Glutamatergic neuron (in vitro differentiated cells): ENCODE results near the gene DNAJB6. TPM values are rescaled to one million over a fixed set of nuclear protein-coding genes. Genes with fewer than 3 reads are reported as not detected.
"Not testable (repeated sequence)": the region's sequence is repeated elsewhere in the genome, so short reads cannot be mapped to it uniquely, and the experiment has no call there.

Experiments
- DNase-seq: peaks from one replicate; pipeline ENCODE4 v3.0.0; 2022
- H3K27ac Mint-ChIP-seq: one replicate; pipeline ENCODE4 v1.8.0; 2020; ENCODE audit warnings: mild to moderate bottlenecking, mixed read lengths, inconsistent platforms; ENCODE audit not compliant: unreplicated experiment
- H3K27me3 Mint-ChIP-seq: one replicate; pipeline ENCODE4 v1.8.0; 2020; ENCODE audit warnings: mild to moderate bottlenecking, moderate library complexity, mixed read lengths, inconsistent platforms; ENCODE audit not compliant: unreplicated experiment
- H3K36me3 Mint-ChIP-seq: one replicate; pipeline ENCODE4 v1.8.0; 2020; ENCODE audit warnings: mild to moderate bottlenecking, mixed read lengths, inconsistent platforms; ENCODE audit not compliant: unreplicated experiment
- H3K4me1 Mint-ChIP-seq: one replicate; pipeline ENCODE4 v1.8.0; 2020; ENCODE audit warnings: mild to moderate bottlenecking, low read depth, mixed read lengths, inconsistent platforms; ENCODE audit not compliant: unreplicated experiment
- H3K4me3 Mint-ChIP-seq: one replicate; pipeline ENCODE4 v1.8.0; 2020; ENCODE audit warnings: mild to moderate bottlenecking, mixed read lengths, inconsistent platforms; ENCODE audit not compliant: unreplicated experiment
- H3K9me3 Mint-ChIP-seq: one replicate; pipeline ENCODE4 v1.8.0; 2020; ENCODE audit warnings: mild to moderate bottlenecking, moderate library complexity, mixed read lengths, inconsistent platforms; ENCODE audit not compliant: unreplicated experiment
- CTCF ChIP-seq: fragments of 200-600 bp; sonication (generic); IDR thresholded peaks from one replicate; pipeline ENCODE4 v1.5.0; 2021; ENCODE audit not compliant: partially characterized antibody, unreplicated experiment
- total RNA-seq: library from RNA; stranded (reverse); fragmentation: NEBNext Ultra II Directional; extraction: Animal tissue kit (Norgen Biotek cat#: 25700); gene quantifications from one replicate; pipeline ENCODE4 v1.2.1, GENCODE V29; 2021; ENCODE audit not compliant: unreplicated experiment

The DNAJB6 gene
- total RNA-seq, 1 donor from 2014 or later, result 120 TPM

GRCh38 chr7:157446322-157446721, 109.5 kb downstream of the DNAJB6 start:
- Mint-ChIP-seq H3K9me3 (no peaks in the 10 kb centered on the region), H3K4me1 (no peaks in the 10 kb centered on the region), H3K27ac (no peak overlapping the region), H3K36me3 (no peaks in the 10 kb centered on the region), H3K27me3 (peaks cover 1% of the 10 kb centered on the region), H3K4me3 (no peak overlapping the region)
- DNase-seq, result no peak
- TF ChIP-seq CTCF, result no peak

DNA sequence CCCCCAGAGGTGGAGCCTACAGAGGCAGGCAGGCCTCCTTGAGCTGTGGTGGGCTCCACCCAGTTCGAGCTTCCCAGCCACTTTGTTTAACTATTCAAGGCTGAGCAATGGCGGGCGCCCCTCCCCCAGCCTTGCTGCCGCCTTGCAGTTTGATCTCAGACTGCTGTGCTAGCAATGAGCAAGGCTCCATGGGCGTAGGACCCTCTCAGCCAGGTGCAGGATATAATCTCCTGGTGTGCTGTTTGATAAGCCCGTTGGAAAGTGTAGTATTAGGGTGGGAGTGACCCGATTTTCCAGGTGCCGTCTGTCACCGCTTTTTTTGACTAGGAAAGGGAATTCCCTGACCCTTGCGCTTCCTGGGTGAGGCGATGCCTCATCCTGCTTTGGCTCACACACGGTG, 117.2 kb downstream of the DNAJB6 start:
- not testable (repeated sequence) for H3K27me3 Mint-ChIP-seq, H3K4me1 Mint-ChIP-seq, H3K36me3 Mint-ChIP-seq, DNase-seq, H3K27ac Mint-ChIP-seq, H3K4me3 Mint-ChIP-seq, H3K9me3 Mint-ChIP-seq

DNA sequence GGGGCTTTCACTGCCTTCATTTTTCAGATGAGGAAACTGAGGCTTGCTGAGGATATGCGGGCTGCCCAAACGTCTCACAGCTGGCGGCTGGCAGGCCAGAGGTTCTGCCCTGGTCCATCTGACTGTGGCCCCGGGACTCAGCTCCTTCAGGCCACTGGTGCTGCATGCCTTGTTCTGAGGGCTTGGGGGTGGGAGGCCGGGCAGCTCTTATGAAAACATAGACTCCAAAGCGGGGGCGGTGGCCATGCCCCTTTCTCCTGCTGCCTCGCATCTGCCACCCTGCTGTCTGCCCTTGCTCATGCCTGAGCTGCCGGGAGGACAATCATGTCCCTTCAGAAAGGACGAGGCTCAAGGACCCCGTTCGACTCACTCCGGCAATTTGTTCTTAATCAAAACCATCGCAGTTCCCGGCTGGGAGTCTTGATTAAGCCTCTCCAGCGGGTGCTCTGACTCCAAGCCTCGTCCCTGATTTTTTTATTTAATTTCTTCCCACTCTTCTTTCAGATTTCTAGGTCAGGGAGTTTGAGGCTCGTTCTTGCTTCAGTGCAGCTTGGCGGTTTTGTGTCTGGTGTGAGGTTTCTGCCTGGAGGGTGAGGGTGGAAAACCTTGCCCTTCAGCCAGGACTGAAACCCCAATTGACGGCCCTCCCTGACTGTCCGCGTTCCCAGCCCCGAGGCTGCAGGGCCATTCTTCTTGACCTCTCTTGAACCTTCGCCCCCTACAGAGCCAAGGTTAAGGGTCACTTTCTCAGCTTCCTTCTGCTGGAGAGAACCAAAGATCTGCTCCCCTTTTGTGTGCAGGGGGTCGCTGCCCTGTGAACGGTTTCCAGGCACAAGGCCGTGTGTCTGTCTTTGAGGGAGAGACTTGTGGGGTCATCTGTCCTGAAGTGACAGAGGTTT, 120.8 kb downstream of the DNAJB6 start:
- peaks cover 5% of the 10 kb centered on the region for H3K36me3 Mint-ChIP-seq
- no peak for TF ChIP-seq CTCF
- no peak for DNase-seq
- peaks cover 2% of the 10 kb centered on the region for H3K27me3 Mint-ChIP-seq
- H3K9me3 Mint-ChIP-seq, result peaks cover 7% of the 10 kb centered on the region
- H3K27ac Mint-ChIP-seq, result no peak overlapping the region
- no peak overlapping the region for H3K4me3 Mint-ChIP-seq
- no peaks in the 10 kb centered on the region for H3K4me1 Mint-ChIP-seq

- DNase-seq, result no peak
- Mint-ChIP-seq H3K4me1 (no peaks in the 10 kb centered on the region), H3K9me3 (peaks cover 7% of the 10 kb centered on the region), H3K27me3 (peaks cover 2% of the 10 kb centered on the region), H3K36me3 (peaks cover 5% of the 10 kb centered on the region), H3K27ac (no peak overlapping the region), H3K4me3 (no peak overlapping the region)
- no peak for TF ChIP-seq CTCF
These were observed 121.4 kb downstream of the DNAJB6 start for GRCh38 chr7:157458254-157458633.

DNA sequence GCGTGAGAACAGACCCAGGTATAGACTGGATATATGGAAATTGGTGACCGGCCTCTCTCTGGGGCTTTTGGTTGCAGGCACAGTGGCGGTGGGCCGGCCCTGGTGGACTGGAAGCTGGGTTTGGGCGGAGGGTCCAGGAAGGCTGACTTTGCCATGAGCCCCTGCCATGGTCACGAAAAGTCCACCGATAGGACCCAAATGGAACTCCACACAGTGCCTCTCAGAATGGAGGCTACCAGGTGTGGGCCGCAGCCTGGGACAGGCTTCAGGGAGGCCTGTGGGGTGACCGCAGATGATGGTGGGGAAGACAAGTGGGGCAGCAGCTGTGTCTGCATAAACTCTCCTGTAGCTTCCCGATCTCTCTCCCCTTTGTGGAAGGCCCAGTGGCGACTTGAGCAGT, 123.2 kb downstream of the DNAJB6 start:
- peaks cover 5% of the 10 kb centered on the region for H3K27me3 Mint-ChIP-seq
- H3K4me3 Mint-ChIP-seq, result no peak overlapping the region
- H3K9me3 Mint-ChIP-seq, result peaks cover 2% of the 10 kb centered on the region
- DNase-seq, result no peak
- H3K4me1 Mint-ChIP-seq, result peaks cover 7% of the 10 kb centered on the region
- no peaks in the 10 kb centered on the region for H3K36me3 Mint-ChIP-seq
- H3K27ac Mint-ChIP-seq, result no peak overlapping the region
- no peak for TF ChIP-seq CTCF
